Measurements from ENCODE around the gene IFNGR1.

DNA sequence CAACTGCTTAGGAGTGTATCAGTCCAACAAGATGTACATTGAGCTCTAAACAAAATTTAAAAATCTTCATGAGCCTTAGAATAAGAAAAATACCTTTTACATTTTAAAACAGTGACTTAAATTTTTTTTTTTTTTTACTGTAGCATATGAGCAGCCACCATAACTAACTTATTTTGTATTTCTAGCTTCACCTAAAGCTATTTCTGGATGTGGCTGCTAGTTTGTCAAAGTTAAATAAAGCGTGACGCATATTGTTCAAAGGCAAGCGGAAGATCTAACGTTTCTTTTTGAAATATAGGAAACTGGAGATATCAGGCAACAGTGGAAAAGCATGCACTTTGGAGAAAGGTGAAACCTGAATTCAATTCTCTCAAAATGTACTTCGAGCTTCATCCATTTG is 42.5 kb downstream of the IFNGR1 start:
- TF ChIP-seq LEF1 (IDR thresholded peaks at IDR 0.05; ENCODE audit: borderline replicate concordance) (no peak), BHLHE40 (IDR thresholded peaks at IDR 0.05; ENCODE audit: borderline replicate concordance) (no peak), FOXA1 (IDR thresholded peaks at IDR 0.05) (no peak), L3MBTL2 (conservative IDR thresholded peaks at IDR 0.05) (no peak), ZNF384 (IDR thresholded peaks at IDR 0.05) (no peak), HDGF (IDR thresholded peaks at IDR 0.05; ENCODE audit: borderline replicate concordance) (no peak)
